Thyroid gland (tissue), 4 donors: ENCODE measurements around the gene GSG1L. TPM values are rescaled to one million over a fixed set of nuclear protein-coding genes. Genes with fewer than 3 reads are reported as not detected.

Source experiments
- DNase-seq, 2 donors: peaks; one replicate each; pipeline ENCODE4 v3.0.0-alpha.2; 2019
- H3K27ac ChIP-seq, 3 donors: fragments of 200-600 bp; sonication (generic); 1 replicate in 2 of 3; 2 replicates in 1 of 3; pipeline ENCODE4 v1.5.1; 2016 to 2019; ENCODE audit warnings: mild to moderate bottlenecking in 1 of 3, moderate library complexity in 1 of 3
- H3K27me3 ChIP-seq: fragments of 200-600 bp; sonication (generic); one replicate; pipeline ENCODE4 v1.5.1; 2019
- H3K36me3 ChIP-seq, 2 donors: fragments of 200-600 bp; sonication (generic); one replicate each; pipeline ENCODE4 v1.5.1; 2016 to 2019
- H3K4me1 ChIP-seq, 2 donors: fragments of 200-600 bp; sonication (generic); one replicate each; pipeline ENCODE4 v1.5.1; 2017 to 2019
- H3K4me3 ChIP-seq, 3 donors: fragments of 200-600 bp; sonication (generic); replicated peaks in 1 of 3; 1 replicate in 2 of 3; 2 replicates in 1 of 3; pipeline ENCODE4 v1.5.1; 2016; ENCODE audit warnings: mild to moderate bottlenecking in 1 of 3
- H3K9me3 ChIP-seq: fragments of 200-600 bp; sonication (generic); one replicate; pipeline ENCODE4 v1.5.1; 2017
- CTCF ChIP-seq, 6 experiments: fragments of 200-600 bp in 3 of 6; fragments of 450-650 bp in 3 of 6; sonication (generic) in 3 of 6; IDR thresholded peaks; one replicate each; pipeline ENCODE4 v1.5.1; 2016 to 2019; ENCODE audit warnings: antibody characterized with exemption in 6 of 6, mild to moderate bottlenecking in 2 of 6, inconsistent platforms in 1 of 6, moderate library complexity in 1 of 6
- POLR2A ChIP-seq, 2 donors: fragments of 450-650 bp; IDR thresholded peaks; one replicate each; pipeline ENCODE4 v1.6.1; 2017; ENCODE audit warnings: antibody characterized with exemption in 2 of 2, mild to moderate bottlenecking in 2 of 2, moderate library complexity in 1 of 2
- WGBS, 2 donors: methylation state at CpG; one replicate each; pipeline ENCODE4 v1.1.5; 2017; 5-methylcytosine and 5-hydroxymethylcytosine counted together
- intact Hi-C: fragments of 100-400 bp; cut with DNase I; formaldehyde crosslinking; loops from one replicate; pipeline ENCODE4 v1.15.1; 2023
- total RNA-seq, 4 donors: library from RNA; depleted of rRNA; stranded (reverse); fragments of >200 nt; gene quantifications; one replicate each; pipeline ENCODE4 v1.2.3, GENCODE V29; 2016

Gene GSG1L
- total RNA-seq, 4 donors from 2014 or later, result not detected

DNA sequence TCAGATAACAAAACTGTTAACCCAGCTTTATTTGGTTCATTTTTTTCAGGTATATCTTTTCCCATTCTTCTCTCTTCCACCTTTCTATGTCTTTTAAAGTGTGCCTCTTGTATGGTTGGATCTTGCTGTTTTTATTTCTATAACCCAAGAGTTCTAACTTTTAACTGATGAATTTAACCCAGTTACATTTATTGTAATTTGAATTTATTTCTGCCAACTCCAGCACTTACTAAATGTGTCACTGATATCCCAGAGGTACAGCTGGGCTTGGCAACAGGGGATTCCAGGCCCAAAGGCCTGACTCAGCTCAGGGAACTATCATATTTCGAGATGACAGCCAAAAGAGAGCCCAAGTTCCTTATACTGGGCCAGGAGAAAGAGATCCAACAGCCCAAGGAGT is 200.1 kb downstream of the GSG1L start:
- intact Hi-C loops, result no loop called here
- Histone ChIP-seq H3K9me3 (no peaks in the 10 kb centered on the region), H3K36me3 (no peaks in the 10 kb centered on the region), H3K4me3 (no peak overlapping the region), H3K27me3 (no peaks in the 10 kb centered on the region), H3K27ac (no peak overlapping the region), H3K4me1 (no peaks in the 10 kb centered on the region)
- 74 to 83% methylated on average over 1 of the region's 1 CpG for WGBS, 2 donors
- no peak for DNase-seq
- TF ChIP-seq CTCF (IDR thresholded peaks at IDR 0.05) (no peak), POLR2A (IDR thresholded peaks at IDR 0.05) (no peak)

GRCh38 chr16:27862953-27863352 is 200.6 kb downstream of the GSG1L start:
- no peak overlapping the region for H3K4me3 ChIP-seq
- 95 to 97% methylated on average over 1 of the region's 1 CpG for WGBS, 2 donors
- intact Hi-C loops, result no loop called here
- DNase-seq, result no peak
- TF ChIP-seq POLR2A (IDR thresholded peaks at IDR 0.05) (no peak), CTCF (IDR thresholded peaks at IDR 0.05) (no peak)
- H3K4me1 ChIP-seq, result no peaks in the 10 kb centered on the region
- no peak overlapping the region for H3K27ac ChIP-seq
- H3K27me3 ChIP-seq, result no peaks in the 10 kb centered on the region
- no peaks in the 10 kb centered on the region for H3K9me3 ChIP-seq
- H3K36me3 ChIP-seq, result no peaks in the 10 kb centered on the region

DNA sequence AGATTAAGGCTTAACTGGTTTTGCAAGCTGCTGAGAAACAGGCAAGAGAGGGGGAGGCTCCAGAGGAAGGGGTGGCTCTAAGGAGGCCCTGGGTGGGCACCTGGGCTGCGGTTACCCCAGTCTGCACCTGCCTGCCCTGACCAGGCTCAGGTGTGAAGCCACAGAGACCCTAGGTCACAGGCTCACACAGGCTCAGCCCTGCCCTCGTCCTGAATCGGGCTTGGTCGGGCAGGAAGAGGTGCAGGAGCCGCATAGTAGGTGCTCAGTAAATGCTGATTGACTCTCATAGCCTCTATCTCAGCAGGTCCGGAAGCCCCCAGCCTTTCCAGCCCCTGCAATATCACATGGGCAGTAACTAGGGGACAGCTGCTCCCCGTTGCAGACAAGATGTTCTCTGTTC is 203.4 kb downstream of the GSG1L start:
- H3K9me3 ChIP-seq, result no peaks in the 10 kb centered on the region
- no peak for TF ChIP-seq CTCF (IDR thresholded peaks at IDR 0.05)
- TF ChIP-seq POLR2A (IDR thresholded peaks at IDR 0.05), result no peak
- H3K4me3 ChIP-seq, result no peak overlapping the region
- no peak overlapping the region for H3K27ac ChIP-seq
- 73 to 100% methylated on average over 1 to 7 of the region's 7 CpGs for WGBS, 2 donors
- intact Hi-C loops, result no loop called here
- no peaks in the 10 kb centered on the region for H3K27me3 ChIP-seq
- H3K36me3 ChIP-seq, result no peaks in the 10 kb centered on the region
- DNase-seq, result no peak
- no peaks in the 10 kb centered on the region for H3K4me1 ChIP-seq

- no peaks in the 10 kb centered on the region for H3K27me3 ChIP-seq
- intact Hi-C loops, result no loop called here
- no peak overlapping the region for H3K4me3 ChIP-seq
- no peak for DNase-seq
- no peak overlapping the region for H3K27ac ChIP-seq
- WGBS, 2 donors, result 40 to 73% methylated on average over 4 to 6 of the region's 8 CpGs
- H3K4me1 ChIP-seq, result no peaks in the 10 kb centered on the region
- H3K36me3 ChIP-seq, result no peaks in the 10 kb centered on the region
- TF ChIP-seq CTCF (IDR thresholded peaks at IDR 0.05) (no peak), POLR2A (IDR thresholded peaks at IDR 0.05) (no peak)
- no peaks in the 10 kb centered on the region for H3K9me3 ChIP-seq
Observed at GRCh38 chr16:27859020-27859419, 204.5 kb downstream of the GSG1L start.

GRCh38 chr16:27853651-27854050 is 209.9 kb downstream of the GSG1L start:
- no peaks in the 10 kb centered on the region for H3K9me3 ChIP-seq
- intact Hi-C loops, result no loop called here
- H3K27me3 ChIP-seq, result no peaks in the 10 kb centered on the region
- no peak overlapping the region for H3K4me3 ChIP-seq
- DNase-seq, result no peak
- WGBS, 2 donors, result 63 to 67% methylated on average over 3 of the region's 3 CpGs
- TF ChIP-seq CTCF (IDR thresholded peaks at IDR 0.05), result no peak
- TF ChIP-seq POLR2A (IDR thresholded peaks at IDR 0.05), result no peak
- H3K36me3 ChIP-seq, result no peaks in the 10 kb centered on the region
- no peak overlapping the region for H3K27ac ChIP-seq
- H3K4me1 ChIP-seq, result peaks cover 0 to 12% of the 10 kb centered on the region in 2 donors
